HUES64 (cell line): Measurements from ENCODE around the gene AMIGO2.
"Not testable (repeated sequence)": the region's sequence is repeated elsewhere in the genome, so short reads cannot be mapped to it uniquely, and the experiment has no call there.

Source experiments
- H3K27ac ChIP-seq: 2 replicates; pipeline ENCODE4 v1.7.0; 2013; ENCODE audit warnings: low read depth, low read length, inconsistent platforms
- H3K27me3 ChIP-seq: 2 replicates; pipeline ENCODE4 v1.6.1; 2013; ENCODE audit warnings: mild to moderate bottlenecking, low read length; ENCODE audit not compliant: insufficient read depth
- H3K36me3 ChIP-seq: 2 replicates; pipeline ENCODE4 v1.6.1; 2013; ENCODE audit warnings: mild to moderate bottlenecking, low read length; ENCODE audit not compliant: insufficient read depth
- H3K4me1 ChIP-seq: 2 replicates; pipeline ENCODE4 v1.6.1; 2013; ENCODE audit warnings: mild to moderate bottlenecking, low read length, moderate library complexity; ENCODE audit not compliant: insufficient read depth
- H3K4me3 ChIP-seq: 2 replicates; pipeline ENCODE4 v1.5.1; 2013; ENCODE audit warnings: mild to moderate bottlenecking, low read length, moderate library complexity
- H3K9ac ChIP-seq: 2 replicates; pipeline ENCODE4 v1.6.1; 2013; ENCODE audit warnings: mild to moderate bottlenecking, low read depth, low read length
- H3K9me3 ChIP-seq: 2 replicates; pipeline ENCODE4 v1.6.1; 2013; ENCODE audit warnings: low read depth, low read length; ENCODE audit not compliant: insufficient read depth
- WGBS: fragments of 150-250, 120-280 bp; methylation state at CpG from one replicate; pipeline ENCODE4 v1.1.7; 2013; ENCODE audit warnings: missing lambda C conversion rate; 5-methylcytosine and 5-hydroxymethylcytosine counted together

AMIGO2 gene

DNA sequence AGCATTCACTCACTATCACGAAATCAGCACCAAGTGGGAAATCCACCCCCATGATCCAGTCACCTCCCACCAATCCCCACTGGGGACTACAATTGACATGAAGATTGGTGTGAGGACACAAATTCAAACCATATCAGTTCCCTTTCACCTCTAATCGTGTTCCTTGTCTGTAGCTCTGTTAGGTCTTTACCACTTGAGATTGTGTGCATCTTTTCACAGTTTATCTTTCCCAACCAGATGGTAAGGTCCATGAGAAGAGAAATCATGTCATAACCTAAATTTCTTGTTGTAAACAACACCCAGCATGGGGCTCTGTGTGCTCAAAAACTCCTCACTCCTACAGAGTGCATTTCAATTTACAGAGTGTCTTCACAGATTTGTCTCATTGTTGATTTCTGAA, 27.5 kb downstream of the AMIGO2 start:
- Histone ChIP-seq H3K27ac (no peak overlapping the region), H3K4me3 (no peak overlapping the region), H3K4me1 (no peaks in the 10 kb centered on the region), H3K36me3 (no peaks in the 10 kb centered on the region), H3K9me3 (peaks cover 34% of the 10 kb centered on the region), H3K9ac (no peak overlapping the region), H3K27me3 (no peaks in the 10 kb centered on the region)
- WGBS, result 83% methylated on average over 2 of the region's 2 CpGs

DNA sequence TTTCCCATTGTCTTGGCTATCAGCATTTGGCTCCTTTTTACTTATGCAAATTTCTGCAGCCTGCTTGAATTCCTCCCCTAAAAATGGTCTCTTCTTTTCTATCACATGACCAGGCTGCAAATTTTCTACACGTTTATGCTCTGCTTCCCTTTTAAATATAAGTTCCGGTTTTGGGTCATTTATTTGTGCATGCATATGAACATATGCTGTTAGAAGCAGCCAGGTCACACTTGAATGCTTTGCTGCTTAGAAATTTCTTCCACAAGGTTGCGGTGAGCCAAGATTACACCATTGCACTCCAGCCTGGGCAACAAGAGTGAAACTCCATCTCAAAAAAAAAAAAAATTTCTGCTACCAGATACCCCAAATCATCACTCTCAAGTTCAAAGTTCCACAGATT, 28.5 kb downstream of the AMIGO2 start:
- H3K27me3 ChIP-seq, H3K9ac ChIP-seq, H3K27ac ChIP-seq, H3K4me3 ChIP-seq, H3K36me3 ChIP-seq, H3K4me1 ChIP-seq: not testable (repeated sequence)
- WGBS, result 98% methylated on average over 3 of the region's 3 CpGs
- H3K9me3 ChIP-seq, result peaks cover 29% of the 10 kb centered on the region

DNA sequence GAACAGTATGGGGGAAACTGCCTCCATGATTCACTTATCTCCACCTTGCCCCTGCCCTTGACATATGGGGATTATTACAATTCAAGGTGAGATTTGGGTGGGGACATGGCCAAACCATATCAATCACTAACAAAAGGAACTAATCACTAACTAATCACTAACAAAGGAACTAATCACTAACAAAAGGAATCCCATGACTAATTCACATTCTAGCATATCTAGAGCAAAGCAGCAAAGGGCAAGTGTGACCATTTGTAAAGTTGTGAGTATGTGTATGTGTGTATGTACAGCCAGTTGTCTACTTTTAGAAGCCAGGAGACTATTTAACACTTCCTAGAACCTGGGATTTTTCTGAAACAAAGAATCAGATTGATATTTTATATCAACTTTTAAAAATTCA, 31.2 kb downstream of the AMIGO2 start:
- H3K4me3 ChIP-seq, result no peak overlapping the region
- peaks cover 26% of the 10 kb centered on the region for H3K9me3 ChIP-seq
- no peaks in the 10 kb centered on the region for H3K36me3 ChIP-seq
- no peaks in the 10 kb centered on the region for H3K27me3 ChIP-seq
- no peak overlapping the region for H3K27ac ChIP-seq
- no peaks in the 10 kb centered on the region for H3K4me1 ChIP-seq
- H3K9ac ChIP-seq, result no peak overlapping the region

DNA sequence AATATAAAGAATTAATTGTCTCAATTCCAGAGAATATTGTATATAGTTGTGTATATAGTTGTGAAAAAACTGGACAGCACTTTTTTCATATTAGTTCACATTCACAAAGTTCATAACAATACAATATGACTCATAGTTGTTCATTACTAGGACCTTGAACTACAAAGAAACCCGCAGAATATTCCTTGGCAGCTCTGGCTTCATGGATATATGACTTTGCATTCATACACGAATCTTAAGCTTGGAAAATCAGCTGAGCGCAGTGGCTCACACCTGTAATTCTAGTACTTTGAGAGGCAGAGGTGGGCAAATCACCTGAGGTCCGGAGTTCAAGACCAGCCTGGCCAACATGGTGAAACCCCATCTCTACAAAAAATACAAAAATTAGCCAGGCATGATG, 38.4 kb downstream of the AMIGO2 start:
- Histone ChIP-seq H3K27me3 (no peaks in the 10 kb centered on the region), H3K27ac (no peak overlapping the region), H3K36me3 (no peaks in the 10 kb centered on the region), H3K4me3 (no peak overlapping the region), H3K4me1 (peaks cover 6% of the 10 kb centered on the region; the same call in 1 of the 2 replicates), H3K9ac (no peak overlapping the region), H3K9me3 (peaks cover 3% of the 10 kb centered on the region; the same call in 1 of the 2 replicates)
- WGBS, result 93% methylated on average over 4 of the region's 4 CpGs

DNA sequence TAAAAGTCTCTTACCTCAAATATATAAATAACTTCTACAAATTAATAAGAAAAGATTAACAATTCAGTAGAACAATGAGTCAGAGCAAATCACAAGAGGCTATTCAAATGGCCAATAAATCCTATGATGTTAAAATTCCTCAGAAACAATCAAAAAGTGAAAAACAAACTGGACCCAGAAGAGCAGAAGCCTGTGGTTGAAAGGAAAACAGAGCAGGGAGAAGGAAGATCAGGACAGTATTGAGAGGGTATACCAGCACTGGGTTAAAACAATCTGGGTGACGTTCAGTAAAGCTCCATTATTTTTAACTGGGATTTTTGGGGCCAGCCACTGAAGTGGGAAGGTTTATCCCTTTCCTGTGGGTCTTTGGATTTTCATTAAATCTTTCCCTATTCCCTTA, 40.0 kb downstream of the AMIGO2 start:
- Histone ChIP-seq H3K9ac (no peak overlapping the region), H3K4me3 (no peak overlapping the region), H3K27ac (no peak overlapping the region), H3K9me3 (peaks cover 3% of the 10 kb centered on the region; the same call in 1 of the 2 replicates), H3K4me1 (peaks cover 14% of the 10 kb centered on the region; the same call in 1 of the 2 replicates), H3K27me3 (no peaks in the 10 kb centered on the region), H3K36me3 (no peaks in the 10 kb centered on the region)
- WGBS, result 91% methylated on average over 1 of the region's 1 CpG

GRCh38 chr12:47039079-47039478, 40.7 kb downstream of the AMIGO2 start:
- WGBS, result 98% methylated on average over 2 of the region's 2 CpGs
- no peak overlapping the region for H3K9ac ChIP-seq
- H3K4me3 ChIP-seq, result no peak overlapping the region
- H3K27ac ChIP-seq, result no peak overlapping the region
- H3K9me3 ChIP-seq, result peaks cover 3% of the 10 kb centered on the region; the same call in 1 of the 2 replicates
- no peaks in the 10 kb centered on the region for H3K36me3 ChIP-seq
- no peaks in the 10 kb centered on the region for H3K27me3 ChIP-seq
- peaks cover 20% of the 10 kb centered on the region; the same call in 1 of the 2 replicates for H3K4me1 ChIP-seq

DNA sequence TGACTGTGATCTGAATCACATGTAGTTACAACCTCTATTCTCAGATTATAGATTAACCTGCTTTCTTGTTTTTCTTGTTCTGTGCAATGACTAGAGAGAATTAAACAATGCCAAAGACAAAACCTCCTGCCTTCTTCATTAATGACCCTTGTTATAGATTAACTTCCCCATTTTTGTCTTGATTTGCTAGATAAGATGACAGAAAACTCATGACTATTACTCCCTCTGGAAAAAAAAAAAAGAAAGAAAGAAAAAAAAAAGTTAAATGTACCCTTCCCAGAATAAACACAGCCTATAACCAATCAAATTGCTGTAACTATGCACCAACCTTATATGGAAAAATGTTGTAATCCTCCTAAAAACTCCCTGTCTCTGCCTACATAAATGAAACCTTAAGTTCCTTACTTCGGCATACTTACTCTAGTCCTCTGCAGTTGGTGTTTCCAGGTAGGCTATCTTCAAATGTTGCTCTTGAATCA, 41.5 kb downstream of the AMIGO2 start:
- Histone ChIP-seq H3K4me3 (no peak overlapping the region), H3K9ac (no peak overlapping the region), H3K36me3 (no peaks in the 10 kb centered on the region), H3K4me1 (peaks cover 27% of the 10 kb centered on the region), H3K27ac (no peak overlapping the region), H3K27me3 (no peaks in the 10 kb centered on the region), H3K9me3 (peaks cover 3% of the 10 kb centered on the region; the same call in 1 of the 2 replicates)
- WGBS, result 85% methylated on average over 1 of the region's 1 CpG

GRCh38 chr12:47035484-47035883, 44.3 kb downstream of the AMIGO2 start:
- Histone ChIP-seq H3K4me3 (no peak overlapping the region), H3K9me3 (no peaks in the 10 kb centered on the region), H3K27ac (no peak overlapping the region), H3K27me3 (no peaks in the 10 kb centered on the region), H3K9ac (no peak overlapping the region), H3K36me3 (no peaks in the 10 kb centered on the region), H3K4me1 (peaks cover 32% of the 10 kb centered on the region)
- WGBS, result 95% methylated on average over 3 of the region's 3 CpGs

DNA sequence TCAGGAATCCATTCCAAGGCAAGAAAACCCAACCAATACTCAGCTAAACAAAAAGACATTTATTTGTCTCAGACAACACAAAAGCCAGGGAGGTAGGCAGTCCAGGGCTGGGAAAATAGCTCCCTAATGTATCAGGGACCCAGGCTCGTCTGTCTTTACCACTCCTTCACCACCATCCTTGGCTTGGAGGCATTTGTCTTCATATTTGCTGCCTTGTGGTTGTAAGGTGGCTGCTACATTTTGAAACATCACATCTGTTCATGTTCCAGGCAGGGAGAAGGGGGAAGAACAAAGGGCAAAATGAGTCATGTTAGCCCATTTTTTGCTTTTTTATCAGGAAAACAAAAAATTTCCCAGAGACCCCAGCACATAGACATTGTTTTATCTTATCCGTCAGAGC, 45.1 kb downstream of the AMIGO2 start:
- no peaks in the 10 kb centered on the region for H3K27me3 ChIP-seq
- peaks cover 32% of the 10 kb centered on the region for H3K4me1 ChIP-seq
- WGBS, result 86% methylated on average over 2 of the region's 2 CpGs
- no peak overlapping the region for H3K4me3 ChIP-seq
- no peaks in the 10 kb centered on the region for H3K36me3 ChIP-seq
- H3K9ac ChIP-seq, result no peak overlapping the region
- H3K27ac ChIP-seq, result no peak overlapping the region
- H3K9me3 ChIP-seq, result no peaks in the 10 kb centered on the region

- Histone ChIP-seq H3K36me3 (no peaks in the 10 kb centered on the region), H3K9me3 (no peaks in the 10 kb centered on the region), H3K27me3 (no peaks in the 10 kb centered on the region), H3K4me1 (peaks cover 32% of the 10 kb centered on the region), H3K9ac (no peak overlapping the region), H3K4me3 (no peak overlapping the region), H3K27ac (no peak overlapping the region)
- 86% methylated on average over 5 of the region's 5 CpGs for whole genome bisulfite sequencing
Measured at GRCh38 chr12:47033789-47034555, 45.8 kb downstream of the AMIGO2 start.

GRCh38 chr12:47033081-47033480, 46.7 kb downstream of the AMIGO2 start:
- no peaks in the 10 kb centered on the region for H3K27me3 ChIP-seq
- peaks cover 26% of the 10 kb centered on the region for H3K4me1 ChIP-seq
- H3K9ac ChIP-seq, result no peak overlapping the region
- H3K27ac ChIP-seq, result no peak overlapping the region
- H3K4me3 ChIP-seq, result no peak overlapping the region
- WGBS, result 66% methylated on average over 4 of the region's 5 CpGs
- H3K36me3 ChIP-seq, result no peaks in the 10 kb centered on the region
- no peaks in the 10 kb centered on the region for H3K9me3 ChIP-seq
